HG02763 (cell line): ENCODE results near the gene GCHFR.

Experiments
- ATAC-seq: cut with Tn5 transposase; IDR thresholded peaks from one replicate; pipeline ENCODE4 v1.9.1; 2021; ENCODE audit warnings: mild to moderate bottlenecking, moderate library complexity; ENCODE audit not compliant: unreplicated experiment

The GCHFR gene

DNA sequence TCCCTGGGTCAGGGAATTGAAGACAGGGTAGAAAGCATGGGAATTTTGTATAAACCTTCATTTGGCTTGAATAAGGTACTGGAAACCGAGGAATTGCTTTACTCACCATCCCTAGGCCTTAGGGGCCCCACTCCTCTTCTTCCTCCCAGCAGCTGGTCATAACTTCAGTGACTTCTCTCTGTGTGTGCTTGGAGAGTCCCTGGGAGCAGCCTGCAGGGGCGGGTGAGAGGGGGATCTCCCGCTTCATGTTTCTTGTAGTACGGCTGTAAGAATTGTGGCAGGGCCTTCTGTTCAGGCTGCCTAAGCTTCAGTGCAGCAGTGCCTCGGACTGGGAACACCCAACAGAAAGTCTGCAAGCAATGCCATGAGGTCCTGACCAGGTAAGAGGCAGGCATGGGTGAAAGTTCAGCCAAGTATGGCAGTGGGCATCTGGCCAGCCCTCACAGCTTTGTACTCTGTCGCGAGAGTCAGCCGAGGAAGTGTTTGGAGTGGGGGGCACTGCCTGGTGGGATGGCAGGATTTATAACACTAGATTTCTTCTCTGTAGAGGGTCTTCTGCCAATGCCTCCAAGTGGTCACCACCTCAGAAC is 45.1 kb downstream of the GCHFR start:
- no peak for ATAC-seq

DNA sequence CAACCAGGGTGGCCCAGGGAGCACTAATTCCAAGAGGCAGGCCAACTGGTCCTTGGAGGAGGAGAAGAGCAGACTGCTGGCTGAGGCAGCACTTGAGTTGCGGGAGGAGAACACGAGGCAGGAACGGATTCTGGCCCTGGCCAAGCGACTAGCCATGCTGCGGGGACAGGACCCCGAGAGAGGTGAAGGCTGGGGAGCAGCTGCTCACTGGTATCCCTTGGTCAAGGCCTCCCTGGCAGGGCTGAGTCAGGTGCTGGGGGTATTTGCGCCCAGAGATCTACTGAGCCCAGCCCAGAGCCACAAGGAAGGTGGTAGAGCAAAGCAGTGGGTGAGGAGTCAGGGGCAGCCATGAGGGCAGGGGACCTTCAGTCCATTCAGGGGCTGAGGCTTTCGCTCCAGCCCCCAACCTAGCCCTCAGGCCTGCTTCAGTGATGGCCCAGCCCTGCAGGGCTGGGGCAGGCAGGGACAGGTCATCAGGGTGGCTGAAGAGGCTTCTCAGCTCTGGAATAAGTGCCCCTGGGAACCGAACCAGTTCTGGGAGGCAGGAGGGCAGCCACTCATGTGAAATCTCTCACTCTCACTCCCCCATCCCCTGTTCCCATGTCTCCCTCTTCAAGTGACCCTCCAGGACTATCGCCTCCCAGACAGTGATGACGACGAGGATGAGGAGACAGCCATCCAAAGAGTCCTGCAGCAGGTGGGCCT is 49.0 kb downstream of the GCHFR start:
- no peak for ATAC-seq

DNA sequence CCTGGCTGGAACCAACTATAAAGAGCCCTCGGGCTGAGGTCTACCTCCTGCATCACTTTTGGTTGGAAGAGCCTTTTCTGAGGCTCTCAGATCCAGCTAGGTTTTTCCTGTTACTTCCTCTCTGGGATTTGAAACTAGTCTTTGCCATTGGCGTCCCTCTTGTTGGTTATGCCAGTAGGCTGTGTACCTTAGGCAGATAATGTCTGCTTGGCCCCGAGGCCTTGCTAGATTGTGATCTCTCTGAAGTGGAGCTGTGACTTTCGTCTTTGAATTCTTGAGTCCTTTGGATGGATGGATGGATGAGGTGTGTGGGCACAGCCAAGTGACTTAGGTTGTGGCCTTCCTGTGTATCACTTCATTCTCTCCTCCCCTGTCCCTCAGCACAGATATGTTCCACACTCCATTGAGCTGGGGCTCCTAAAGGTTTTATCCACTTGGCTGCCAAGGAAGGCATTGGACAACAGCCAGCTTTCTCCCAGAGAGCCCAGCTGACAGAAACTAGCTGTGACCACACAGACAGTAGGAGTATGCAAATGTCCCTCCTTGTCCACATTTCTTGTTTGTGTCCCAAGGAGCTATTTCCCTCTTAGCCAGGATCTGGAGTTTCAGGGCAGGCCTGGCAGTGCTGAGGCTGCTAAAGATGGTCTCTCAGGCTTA is 51.3 kb downstream of the GCHFR start:
- ATAC-seq = no peak
